K562 (cell line): ENCODE measurements around the gene EXOC4. TPM values are rescaled to one million over a fixed set of nuclear protein-coding genes. Genes with fewer than 3 reads are reported as not detected.

Experiments used
- ATAC-seq: fragments of 200-7000 bp; cut with Tn5 transposase; 3 replicates; pipeline ENCODE4 v1.9.1; 2020; ENCODE audit warnings: moderate library complexity
- BruUV-seq: library from RNA; stranded (reverse); fragments of 400-500 nt; replicated peaks from 2 replicates; lab custom pipeline; 2021; lab: Mats Ljungman, UMichigan
- CTCF ChIA-PET: fragments of 300-600 bp; formaldehyde crosslinking; extraction: SDS; loops from one replicate; lab custom pipeline; 2021; ENCODE audit warnings: low intra/inter-chr PET ratio; lab: Yijun Ruan, JAX
- POLR2A ChIA-PET: fragments of 300-600, 350-650 bp; sonication (Branson Sonifier 250); formaldehyde crosslinking; extraction: SDS; loops from one replicate; lab custom pipeline; 2021; ENCODE audit warnings: antibody characterized with exemption, inconsistent platforms; lab: Yijun Ruan, JAX
- DNase-seq, 4 experiments: peaks; one replicate each; pipeline versions ENCODE4 v3.0.0 to v3.0.0-alpha.2; 2011 to 2018; ENCODE audit warnings: low spot score in 3 of 4, mixed read lengths in 3 of 4; ENCODE audit errors: extremely low read depth in 1 of 4
- FAIRE-seq: peaks from 2 replicates; lab custom pipeline; 2011; peaks lifted over from hg19 to GRCh38; lab: Jason Lieb, UNC
- H2AFZ ChIP-seq: 2 replicates; pipeline ENCODE4 v1.6.0; 2011; ENCODE audit warnings: low read depth, low read length, control low read depth, inconsistent platforms
- H3K27ac ChIP-seq: fragments of 200-600 bp; 3 replicates; pipeline ENCODE4 v1.8.0; 2011; ENCODE audit warnings: low read depth, mild to moderate bottlenecking, control low read depth, inconsistent platforms, low read length, moderate library complexity, mixed read lengths; ENCODE audit errors: extremely low read depth
- H3K27me3 ChIP-seq, 2 experiments: fragments of 300-600 bp in 1 of 2; 2 replicates in 1 of 2; 3 replicates in 1 of 2; pipeline versions ENCODE4 v1.6.0 to v1.8.0; 2011; ENCODE audit warnings: inconsistent platforms in 2 of 2, low read length in 2 of 2, mild to moderate bottlenecking in 1 of 2, mixed read lengths in 1 of 2, moderate library complexity in 1 of 2; ENCODE audit not compliant: control insufficient read depth in 2 of 2, insufficient read depth in 2 of 2
- H3K36me3 ChIP-seq: fragments of 300-600 bp; 3 replicates; pipeline ENCODE4 v1.8.0; 2011; ENCODE audit warnings: mild to moderate bottlenecking, low read length, inconsistent platforms; ENCODE audit not compliant: control insufficient read depth, insufficient read depth
- H3K4me1 ChIP-seq, 2 experiments: fragments of 200-600 bp in 1 of 2; replicated peaks in 1 of 2; 2 replicates in 1 of 2; 3 replicates in 1 of 2; pipeline versions ENCODE4 v1.5.1 to v1.8.0; 2011; ENCODE audit warnings: inconsistent platforms in 2 of 2, low read length in 2 of 2, mild to moderate bottlenecking in 1 of 2, mixed read lengths in 1 of 2, moderate library complexity in 1 of 2; ENCODE audit not compliant: control insufficient read depth in 2 of 2, insufficient read depth in 2 of 2
- H3K4me2 ChIP-seq: 2 replicates; pipeline ENCODE4 v1.6.1; 2011; ENCODE audit warnings: low read length, control low read depth, inconsistent platforms, mixed read lengths; ENCODE audit not compliant: insufficient read depth
- H3K4me3 ChIP-seq: fragments of 200-600 bp; sonication (generic), shearing (Covaris generic); 2 replicates; pipeline ENCODE4 v1.5.1; 2016; ENCODE audit warnings: control low read depth, inconsistent platforms
- H3K79me2 ChIP-seq: fragments of 200-600 bp; 3 replicates; pipeline ENCODE4 v1.8.0; 2011; ENCODE audit warnings: low read length, inconsistent platforms; ENCODE audit not compliant: control insufficient read depth, insufficient read depth
- H3K9ac ChIP-seq, 2 experiments: 2 replicates each; pipeline versions ENCODE4 v1.6.0 to v1.6.1; 2011; ENCODE audit warnings: low read depth in 2 of 2, low read length in 2 of 2, control low read depth in 1 of 2, inconsistent platforms in 1 of 2, mild to moderate bottlenecking in 1 of 2, mixed read lengths in 1 of 2; ENCODE audit not compliant: insufficient read depth in 1 of 2
- H3K9me1 ChIP-seq: one replicate; pipeline ENCODE4 v1.6.0; 2011; ENCODE audit warnings: inconsistent platforms, mild to moderate bottlenecking, low read length, moderate library complexity; ENCODE audit not compliant: control insufficient read depth, insufficient read depth
- H3K9me3 ChIP-seq: replicated peaks from 2 replicates; pipeline ENCODE4 v1.5.1; 2011; ENCODE audit warnings: low read depth, low read length, inconsistent platforms; ENCODE audit not compliant: control insufficient read depth, insufficient read depth
- H4K20me1 ChIP-seq: replicated peaks from 2 replicates; pipeline ENCODE4 v1.6.1; 2011; ENCODE audit warnings: low read length, inconsistent platforms, mixed read lengths; ENCODE audit not compliant: control insufficient read depth, insufficient read depth
- BACH1 ChIP-seq: fragments of 200-800 bp; sonication (Bioruptor generic); IDR thresholded peaks from 2 replicates; pipeline ENCODE4 v1.6.1; 2016; ENCODE audit warnings: missing genetic modification characterization, missing compliant biosample characterization
- BHLHE40 ChIP-seq: IDR thresholded peaks from 2 replicates; pipeline ENCODE4 v1.6.1; 2011; ENCODE audit warnings: low read length, improper control_type of control experiment
- GATA2 ChIP-seq: sonication (generic); formaldehyde crosslinking; IDR thresholded peaks from 2 replicates; pipeline ENCODE4 v1.4.0; 2020; ENCODE audit warnings: mild to moderate bottlenecking, missing genetic modification reagents
- HDAC3 ChIP-seq: fragments of 450-650 bp; IDR thresholded peaks from 2 replicates; pipeline ENCODE4 v1.6.1; 2018; ENCODE audit warnings: borderline replicate concordance, mild to moderate bottlenecking, moderate library complexity; ENCODE audit not compliant: partially characterized antibody
- HIVEP1 ChIP-seq: fragments of 250-450 bp; sonication (Bioruptor Pico); IDR thresholded peaks from 2 replicates; pipeline ENCODE4 v1.4.0; 2020; ENCODE audit warnings: mild to moderate bottlenecking
- HLTF ChIP-seq: fragments of 450-650 bp; IDR thresholded peaks from 2 replicates; pipeline ENCODE4 v1.6.1; 2016
- MAFG ChIP-seq: fragments of 450-650 bp; conservative IDR thresholded peaks from 2 replicates; pipeline ENCODE4 v1.6.1; 2016; ENCODE audit warnings: missing genetic modification characterization, missing compliant biosample characterization
- RBM14 ChIP-seq: fragments of 200-400 bp; formaldehyde crosslinking; IDR thresholded peaks from 2 replicates; pipeline ENCODE4 v1.6.1; 2018; ENCODE audit warnings: low read depth, mild to moderate bottlenecking, low read length, moderate library complexity, borderline replicate concordance; ENCODE audit not compliant: insufficient read depth
- RNF219 ChIP-seq: fragments of 250-450 bp; sonication (Bioruptor Pico); IDR thresholded peaks from 2 replicates; pipeline ENCODE4 v1.5.0; 2022; ENCODE audit warnings: mild to moderate bottlenecking
- SP1 ChIP-seq: sonication (generic); formaldehyde crosslinking; IDR thresholded peaks from 2 replicates; pipeline ENCODE4 v1.8.1; 2022; ENCODE audit warnings: mild to moderate bottlenecking, missing genetic modification reagents
- ZBTB9 ChIP-seq: fragments of 450-650 bp; formaldehyde crosslinking; IDR thresholded peaks from 2 replicates; pipeline ENCODE4 v1.4.0; 2020; ENCODE audit warnings: mild to moderate bottlenecking, moderate library complexity
- ZNF609 ChIP-seq: sonication (generic); formaldehyde crosslinking; IDR thresholded peaks from 2 replicates; pipeline ENCODE4 v1.8.1; 2023; ENCODE audit warnings: missing genetic modification reagents, mild to moderate bottlenecking, borderline replicate concordance
- ZNF717 ChIP-seq: fragments of 250-450 bp; sonication (Bioruptor Pico); IDR thresholded peaks from 2 replicates; pipeline ENCODE4 v1.5.0; 2021
- WGBS: fragments of 100-300 bp; shearing (Covaris generic); methylation state at CpG from one replicate; pipeline ENCODE4 v1.1.6; 2016; ENCODE audit warnings: low coverage, mixed read lengths; ENCODE audit not compliant: insufficient coverage; ENCODE audit errors: missing lambda C conversion rate; 5-methylcytosine and 5-hydroxymethylcytosine counted together
- in situ Hi-C: fragments of 300-500 bp; cut with MboI; formaldehyde crosslinking; loops from 4 replicates; pipeline ENCODE4 v1.15.0; 2018; ENCODE audit warnings: inconsistent platforms, mixed read lengths
- intact Hi-C: fragments of 100-400 bp; cut with micrococcal nuclease; formaldehyde crosslinking; loops from 2 replicates; pipeline ENCODE4 v1.14.2; 2022
- polyA plus RNA-seq, 8 experiments: library from polyadenylated mRNA; depleted of rRNA in 4 of 8; stranded (reverse) in 5 of 8; unstranded in 3 of 8; fragments of >200 nt; fragmentation: Nextera tagmentation in 2 of 8; fragmentation: Illumina TruSeq in 1 of 8; extraction: Ambion mirVana in 2 of 8; extraction: Trizol in 1 of 8; gene quantifications; 2 replicates each; pipeline versions ENCODE4 v1.2.1 to v1.2.3, GENCODE V29; 2011 to 2014; ENCODE audit warnings: inconsistent platforms in 1 of 8, missing spikeins in 1 of 8
- total RNA-seq, 7 experiments: library from RNA; depleted of rRNA in 6 of 7; stranded (reverse); fragments of >200 nt in 6 of 7; fragmentation: Illumina TruSeq in 2 of 7; extraction: Trizol in 2 of 7; gene quantifications; 2 replicates each; pipeline versions ENCODE4 v1.2.1 to v1.2.3, GENCODE V29; 2011 to 2021; ENCODE audit warnings: low replicate concordance in 1 of 7

EXOC4 gene
- total and polyA plus RNA-seq, 9 of the 15 experiments (the other 6 are each of a cell fraction or from before 2014, with no cell fraction given) = 18.5 to 73.1 (median 46.6) TPM

GRCh38 chr7:133669061-133669455 is 416.2 kb downstream of the EXOC4 start:
- BruUV-seq = no TSS peak
- no peaks in the 10 kb centered on the region for H3K79me2 ChIP-seq
- H3K4me1 ChIP-seq = no peaks in the 10 kb centered on the region
- in situ Hi-C loops = no loop called here
- DNase-seq = no peak
- POLR2A ChIA-PET = interaction anchor here (0.6 to 1.6 kb wide), 2 partner anchors 12 to 23 kb away, joined by 3 to 4 read pairs; no protein-coding TSS in a partner anchor
- intact Hi-C loops = no loop called here
- H3K9ac ChIP-seq = no peak overlapping the region
- ATAC-seq = no peak
- no peak overlapping the region for H2AFZ ChIP-seq
- CTCF ChIA-PET = no interaction called here
- no peak overlapping the region for H3K27ac ChIP-seq
- no peak for FAIRE-seq
- H4K20me1 ChIP-seq = no peaks in the 10 kb centered on the region
- WGBS = 50% methylated on average over 6 of the region's 6 CpGs
- no peaks in the 10 kb centered on the region for H3K36me3 ChIP-seq
- no peak overlapping the region for H3K4me2 ChIP-seq
- no peaks in the 10 kb centered on the region for H3K27me3 ChIP-seq
- H3K9me1 ChIP-seq = no peaks in the 10 kb centered on the region
- H3K9me3 ChIP-seq = no peaks in the 10 kb centered on the region
- no peak overlapping the region for H3K4me3 ChIP-seq
- TF ChIP-seq SP1 = no peak
- TF ChIP-seq GATA2 (CRISPR knock-in tag) = no peak
- TF ChIP-seq ZNF609 = no peak
- TF ChIP-seq BHLHE40 = no peak
- no peak for TF ChIP-seq HDAC3
- TF ChIP-seq MAFG = no peak
- no peak for TF ChIP-seq BACH1 (tag)
- TF ChIP-seq HIVEP1 (CRISPR knock-in tag) = no peak
- TF ChIP-seq RBM14 = no peak
- no peak for TF ChIP-seq HLTF
- TF ChIP-seq RNF219 (CRISPR knock-in tag) = no peak
- no peak for TF ChIP-seq ZBTB9 (CRISPR knock-in tag)
- TF ChIP-seq ZNF717 (CRISPR knock-in tag) = no peak
